ENCODE measurements around the gene NUBP2.
A peak's percentile ranks its signal among the peaks of the same experiment; 100 is the strongest.

Gene NUBP2

GRCh38 chr16:1782408-1783264, at the start of gene NUBP2, which contains the start of gene SPSB3:
TSS of gene NUBP2 (plus strand) at chr16:1782960. CDS start at chr16:1783021, 61 bp downstream.
TSS of gene SPSB3 (minus strand) at chr16:1782571. CDS start at chr16:1781483, 1,088 bp downstream.
- peak; percentile 92 to 94 for DNase-seq

GRCh38 chr16:1734123-1734522, 48.6 kb upstream of the NUBP2 start:
- no peak for DNase-seq

- no peak for DNase-seq
Measured at GRCh38 chr16:1734816-1735215, 47.9 kb upstream of the NUBP2 start.

- no peak for DNase-seq
Measured at GRCh38 chr16:1740234-1740633, 42.5 kb upstream of the NUBP2 start.

- DNase-seq, result no peak
Measured at GRCh38 chr16:1740781-1741490, 41.8 kb upstream of the NUBP2 start.

- no peak for DNase-seq
Measured at GRCh38 chr16:1741553-1742165, 41.1 kb upstream of the NUBP2 start.

- no peak for DNase-seq
Measured at GRCh38 chr16:1743376-1744337, 39.1 kb upstream of the NUBP2 start.

GRCh38 chr16:1744338-1744840, 38.4 kb upstream of the NUBP2 start:
- DNase-seq, result no peak

GRCh38 chr16:1745181-1745899, 37.4 kb upstream of the NUBP2 start:
- no peak for DNase-seq

- no peak for DNase-seq
Measured at GRCh38 chr16:1745900-1746692, 36.7 kb upstream of the NUBP2 start.

GRCh38 chr16:1746693-1747195, 36.0 kb upstream of the NUBP2 start:
- DNase-seq, result no peak

- no peak for DNase-seq
Measured at GRCh38 chr16:1747934-1748333, 34.8 kb upstream of the NUBP2 start.

- DNase-seq, result no peak
Measured at GRCh38 chr16:1749152-1750117, 33.3 kb upstream of the NUBP2 start.

GRCh38 chr16:1751946-1752345, 30.8 kb upstream of the NUBP2 start:
- DNase-seq, result no peak

GRCh38 chr16:1752853-1753252, 29.9 kb upstream of the NUBP2 start:
- DNase-seq, result no peak

GRCh38 chr16:1754204-1754603, 28.6 kb upstream of the NUBP2 start:
- no peak for DNase-seq

GRCh38 chr16:1757714-1758461, 24.9 kb upstream of the NUBP2 start:
- no peak for DNase-seq

- DNase-seq, result no peak
Measured at GRCh38 chr16:1758923-1759322, 23.8 kb upstream of the NUBP2 start.

All from stimulated activated CD4-positive, alpha-beta T cell treated with anti-CD3 and anti-CD28 coated beads, Interleukin-2, amount 100 ng/mL, for 48 hours (primary cell).